Activated B cell treated with CpG ODN at 0.5 μM for 24 hours (primary cell): ENCODE measurements around the gene MYOF. TPM values are rescaled to one million over a fixed set of nuclear protein-coding genes. Genes with fewer than 3 reads are reported as not detected.

Source experiments
- ATAC-seq: fragments of 200-7000 bp; cut with Tn5 transposase; one replicate; pipeline ENCODE4 v1.10.0; 2021; ENCODE audit warnings: low read depth, mild to moderate bottlenecking, moderate library complexity
- CTCF ChIA-PET: fragments of 350-600 bp; sonication (Branson Sonifier 250); formaldehyde crosslinking; loops from one replicate; lab custom pipeline; 2021; ENCODE audit warnings: antibody characterized with exemption; lab: Charles Lee
- POLR2A ChIA-PET: fragments of 350-600 bp; sonication (Branson Sonifier 250); formaldehyde crosslinking; loops from one replicate; lab custom pipeline; 2021; ENCODE audit warnings: antibody characterized with exemption; lab: Charles Lee
- DNase-seq: peaks from one replicate; pipeline ENCODE4 v3.0.0; 2022
- H3K27ac Mint-ChIP-seq: one replicate; pipeline ENCODE4 v1.8.0; 2020; ENCODE audit warnings: mixed read lengths
- H3K27me3 Mint-ChIP-seq: one replicate; pipeline ENCODE4 v1.8.0; 2021; ENCODE audit warnings: mixed read lengths
- H3K36me3 Mint-ChIP-seq: one replicate; pipeline ENCODE4 v1.8.0; 2021; ENCODE audit warnings: low read depth, mixed read lengths
- H3K4me1 Mint-ChIP-seq: one replicate; pipeline ENCODE4 v1.8.0; 2021; ENCODE audit warnings: mixed read lengths
- H3K4me3 Mint-ChIP-seq: one replicate; pipeline ENCODE4 v1.8.0; 2020; ENCODE audit warnings: mild to moderate bottlenecking, mixed read lengths
- H3K9me3 Mint-ChIP-seq: one replicate; pipeline ENCODE4 v1.8.0; 2020; ENCODE audit warnings: mixed read lengths
- intact Hi-C: fragments of 100-400 bp; cut with micrococcal nuclease; formaldehyde crosslinking; loops from one replicate; pipeline ENCODE4 v1.15.1; 2024
- total RNA-seq: library from RNA; stranded (reverse); gene quantifications from 2 replicates; pipeline ENCODE4 v1.2.3, GENCODE V29; 2022
- TF ChIP-seq, protein P1 (sequence below): fragments of 200-600 bp; IDR thresholded peaks from one replicate; pipeline ENCODE4 v1.8.0; 2022; ENCODE audit warnings: antibody characterized with exemption, mild to moderate bottlenecking

The MYOF gene
- total RNA-seq, 1 donor from 2014 or later, result 0.09 TPM

DNA sequence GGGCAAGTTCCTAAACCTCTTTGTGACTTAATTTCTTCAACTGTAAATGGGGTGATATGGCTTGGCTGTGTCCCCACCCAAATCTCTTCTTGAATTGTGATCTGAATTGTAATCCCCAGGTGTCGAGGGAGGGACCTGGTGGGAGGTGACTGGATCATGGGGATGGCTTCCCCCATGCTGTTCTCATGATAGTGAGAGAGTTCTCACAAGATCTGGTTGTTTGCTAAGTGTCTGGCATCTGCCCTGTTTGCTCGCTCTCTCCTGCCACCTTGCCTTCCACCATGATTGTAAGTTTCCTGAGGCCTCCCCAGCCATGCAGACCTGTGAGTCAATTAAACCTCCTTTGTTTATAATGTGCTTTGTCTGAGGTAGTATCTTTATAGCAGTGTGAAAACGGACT lies 177.0 kb downstream of the MYOF start:
- DNase-seq (no peak), ATAC-seq (no peak)
- Mint-ChIP-seq H3K9me3 (no peaks in the 10 kb centered on the region), H3K27ac (no peak overlapping the region), H3K4me1 (no peaks in the 10 kb centered on the region), H3K27me3 (peaks cover 6% of the 10 kb centered on the region), H3K36me3 (no peaks in the 10 kb centered on the region), H3K4me3 (no peak overlapping the region)
- intact Hi-C loops, result no loop called here
- CTCF ChIA-PET, result no interaction called here
- POLR2A ChIA-PET, result no interaction called here
- TF ChIP-seq, protein P1, sequence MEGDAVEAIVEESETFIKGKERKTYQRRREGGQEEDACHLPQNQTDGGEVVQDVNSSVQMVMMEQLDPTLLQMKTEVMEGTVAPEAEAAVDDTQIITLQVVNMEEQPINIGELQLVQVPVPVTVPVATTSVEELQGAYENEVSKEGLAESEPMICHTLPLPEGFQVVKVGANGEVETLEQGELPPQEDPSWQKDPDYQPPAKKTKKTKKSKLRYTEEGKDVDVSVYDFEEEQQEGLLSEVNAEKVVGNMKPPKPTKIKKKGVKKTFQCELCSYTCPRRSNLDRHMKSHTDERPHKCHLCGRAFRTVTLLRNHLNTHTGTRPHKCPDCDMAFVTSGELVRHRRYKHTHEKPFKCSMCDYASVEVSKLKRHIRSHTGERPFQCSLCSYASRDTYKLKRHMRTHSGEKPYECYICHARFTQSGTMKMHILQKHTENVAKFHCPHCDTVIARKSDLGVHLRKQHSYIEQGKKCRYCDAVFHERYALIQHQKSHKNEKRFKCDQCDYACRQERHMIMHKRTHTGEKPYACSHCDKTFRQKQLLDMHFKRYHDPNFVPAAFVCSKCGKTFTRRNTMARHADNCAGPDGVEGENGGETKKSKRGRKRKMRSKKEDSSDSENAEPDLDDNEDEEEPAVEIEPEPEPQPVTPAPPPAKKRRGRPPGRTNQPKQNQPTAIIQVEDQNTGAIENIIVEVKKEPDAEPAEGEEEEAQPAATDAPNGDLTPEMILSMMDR, result no peak

- DNase-seq (no peak), ATAC-seq (no peak)
- no peak overlapping the region for H3K4me3 Mint-ChIP-seq
- CTCF ChIA-PET, result no interaction called here
- H3K4me1 Mint-ChIP-seq, result no peaks in the 10 kb centered on the region
- H3K27me3 Mint-ChIP-seq, result peaks cover 5% of the 10 kb centered on the region
- no peak overlapping the region for H3K27ac Mint-ChIP-seq
- TF ChIP-seq, protein P1, result no peak
- POLR2A ChIA-PET, result no interaction called here
- H3K9me3 Mint-ChIP-seq, result no peaks in the 10 kb centered on the region
- intact Hi-C loops, result no loop called here
- H3K36me3 Mint-ChIP-seq, result no peaks in the 10 kb centered on the region
These were observed 181.2 kb downstream of the MYOF start for GRCh38 chr10:93300981-93301380.

- ATAC-seq, result no peak
- Mint-ChIP-seq H3K27ac (no peak overlapping the region), H3K36me3 (no peaks in the 10 kb centered on the region), H3K4me3 (no peak overlapping the region), H3K4me1 (no peaks in the 10 kb centered on the region), H3K9me3 (no peaks in the 10 kb centered on the region), H3K27me3 (peaks cover 5% of the 10 kb centered on the region)
- no peak for DNase-seq
- TF ChIP-seq, protein P1, result no peak
- intact Hi-C loops, result no loop called here
- ChIA-PET POLR2A (no interaction called here), CTCF (no interaction called here)
These were observed 181.7 kb downstream of the MYOF start for GRCh38 chr10:93300288-93300917.

DNA sequence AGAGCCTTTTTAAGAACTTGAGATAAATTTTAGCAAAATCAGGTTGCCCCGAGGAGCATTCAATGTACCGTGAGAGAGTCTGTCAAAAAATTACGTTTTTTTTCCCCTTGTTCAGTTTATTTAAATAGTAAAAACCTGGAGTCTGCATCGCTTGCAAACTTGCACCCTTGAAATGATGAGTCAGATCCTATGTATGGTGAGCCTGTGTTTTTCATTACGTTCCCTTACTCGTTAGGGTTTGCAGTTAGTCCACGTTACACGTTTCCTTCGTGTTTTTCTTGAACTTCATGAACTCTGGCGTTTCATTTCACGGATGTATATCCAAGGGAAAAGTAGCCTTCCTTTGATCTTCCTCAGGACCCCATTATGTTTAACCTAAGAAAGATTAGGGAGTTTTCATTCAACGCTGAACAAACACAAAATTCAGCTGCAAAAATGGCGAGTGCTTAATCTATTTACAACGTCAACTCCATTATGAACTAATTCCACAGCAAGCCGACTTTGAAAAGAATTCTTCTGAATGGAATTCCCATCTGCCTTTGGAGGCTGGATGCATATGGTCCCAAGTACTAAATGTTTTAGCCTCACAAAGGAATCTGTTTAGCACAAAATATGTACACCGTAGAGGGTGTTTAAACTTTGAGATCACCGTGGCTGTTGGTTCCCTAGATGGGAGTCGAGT lies 182.4 kb downstream of the MYOF start:
- no peaks in the 10 kb centered on the region for H3K9me3 Mint-ChIP-seq
- no peaks in the 10 kb centered on the region for H3K4me1 Mint-ChIP-seq
- TF ChIP-seq, protein P1, result no peak
- no peak overlapping the region for H3K27ac Mint-ChIP-seq
- ChIA-PET CTCF (no interaction called here), POLR2A (no interaction called here)
- ATAC-seq (no peak), DNase-seq (no peak)
- intact Hi-C loops, result no loop called here
- H3K27me3 Mint-ChIP-seq, result peaks cover 5% of the 10 kb centered on the region
- H3K4me3 Mint-ChIP-seq, result no peak overlapping the region
- H3K36me3 Mint-ChIP-seq, result no peaks in the 10 kb centered on the region

DNA sequence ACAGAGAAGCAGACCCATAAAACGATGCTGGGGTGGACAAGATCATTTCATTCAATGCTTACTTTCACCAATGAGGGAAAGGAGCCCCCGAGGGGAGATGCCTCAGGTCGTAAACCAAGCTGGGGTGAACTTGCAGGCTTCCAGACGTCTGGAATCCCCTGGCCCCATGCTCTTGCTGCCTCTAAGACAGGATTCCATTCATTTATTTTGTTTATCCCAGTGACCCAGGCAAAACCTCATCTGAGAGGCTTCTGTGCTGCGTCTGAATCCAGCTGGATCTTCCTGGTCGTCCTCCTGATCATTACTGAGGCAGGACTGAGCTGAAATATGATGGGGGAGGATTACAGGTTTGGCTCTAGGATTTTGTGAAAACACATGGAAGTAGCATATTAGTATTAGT lies 182.9 kb downstream of the MYOF start:
- H3K9me3 Mint-ChIP-seq, result no peaks in the 10 kb centered on the region
- DNase-seq (no peak), ATAC-seq (no peak)
- no peaks in the 10 kb centered on the region for H3K36me3 Mint-ChIP-seq
- no peak overlapping the region for H3K4me3 Mint-ChIP-seq
- peaks cover 5% of the 10 kb centered on the region for H3K27me3 Mint-ChIP-seq
- TF ChIP-seq, protein P1, result no peak
- H3K27ac Mint-ChIP-seq, result no peak overlapping the region
- CTCF ChIA-PET, result no interaction called here
- intact Hi-C loops, result no loop called here
- no peaks in the 10 kb centered on the region for H3K4me1 Mint-ChIP-seq
- POLR2A ChIA-PET, result no interaction called here
